ENCODE data around the gene NTF3.

NTF3 gene

GRCh38 chr12:5497329-5498053 lies 65.6 kb downstream of the NTF3 start:
- H3K4me3 ChIP-seq = no peak overlapping the region
- H3K9me3 ChIP-seq = no peaks in the 10 kb centered on the region; the same call in 1 of the 2 replicates
- DNase-seq (ENCODE audit: low spot score in 2 of 2) = no peak
- H3K4me1 ChIP-seq = no peaks in the 10 kb centered on the region
- in situ Hi-C loops (cut with MboI; ENCODE audit: low sequenced_read_pairs) = no loop called here
- no peaks in the 10 kb centered on the region for H3K27me3 ChIP-seq (ENCODE audit: low read depth)
- no peaks in the 10 kb centered on the region for H3K36me3 ChIP-seq (replicated peaks)

- Histone ChIP-seq H3K27me3 (ENCODE audit: low read depth) (no peaks in the 10 kb centered on the region), H3K9me3 (no peaks in the 10 kb centered on the region; the same call in 1 of the 2 replicates), H3K4me1 (no peaks in the 10 kb centered on the region), H3K36me3 (replicated peaks) (no peaks in the 10 kb centered on the region), H3K4me3 (no peak overlapping the region)
- no peak for DNase-seq (ENCODE audit: low spot score in 2 of 2)
- in situ Hi-C loops (cut with MboI; ENCODE audit: low sequenced_read_pairs) = no loop called here
Measured at GRCh38 chr12:5498076-5498475, 66.2 kb downstream of the NTF3 start.

- no peak for DNase-seq (ENCODE audit: low spot score in 2 of 2)
- H3K4me1 ChIP-seq = no peaks in the 10 kb centered on the region
- no peaks in the 10 kb centered on the region; the same call in 1 of the 2 replicates for H3K9me3 ChIP-seq
- H3K4me3 ChIP-seq = no peak overlapping the region
- in situ Hi-C loops (cut with MboI; ENCODE audit: low sequenced_read_pairs) = no loop called here
- no peaks in the 10 kb centered on the region for H3K27me3 ChIP-seq (ENCODE audit: low read depth)
- H3K36me3 ChIP-seq (replicated peaks) = no peaks in the 10 kb centered on the region
Measured at GRCh38 chr12:5498806-5499205, 66.9 kb downstream of the NTF3 start.

- no peak for DNase-seq (ENCODE audit: low spot score in 2 of 2)
- Histone ChIP-seq H3K27me3 (ENCODE audit: low read depth) (no peaks in the 10 kb centered on the region), H3K4me3 (no peak overlapping the region), H3K9me3 (no peaks in the 10 kb centered on the region; the same call in 1 of the 2 replicates), H3K4me1 (no peaks in the 10 kb centered on the region), H3K36me3 (replicated peaks) (no peaks in the 10 kb centered on the region)
- in situ Hi-C loops (cut with MboI; ENCODE audit: low sequenced_read_pairs) = no loop called here
Measured at GRCh38 chr12:5499566-5500330, 67.8 kb downstream of the NTF3 start.

GRCh38 chr12:5500331-5500659 lies 68.4 kb downstream of the NTF3 start:
- in situ Hi-C loops (cut with MboI; ENCODE audit: low sequenced_read_pairs) = no loop called here
- no peaks in the 10 kb centered on the region for H3K27me3 ChIP-seq (ENCODE audit: low read depth)
- no peaks in the 10 kb centered on the region for H3K36me3 ChIP-seq (replicated peaks)
- H3K4me3 ChIP-seq = no peak overlapping the region
- DNase-seq (ENCODE audit: low spot score in 2 of 2) = no peak
- H3K9me3 ChIP-seq = no peaks in the 10 kb centered on the region; the same call in 1 of the 2 replicates
- H3K4me1 ChIP-seq = no peaks in the 10 kb centered on the region

- Histone ChIP-seq H3K4me3 (no peak overlapping the region), H3K36me3 (replicated peaks) (no peaks in the 10 kb centered on the region), H3K27me3 (ENCODE audit: low read depth) (no peaks in the 10 kb centered on the region), H3K9me3 (no peaks in the 10 kb centered on the region), H3K4me1 (no peaks in the 10 kb centered on the region)
- in situ Hi-C loops (cut with MboI; ENCODE audit: low sequenced_read_pairs) = no loop called here
- no peak for DNase-seq (ENCODE audit: low spot score in 2 of 2)
Measured at GRCh38 chr12:5503774-5504173, 71.9 kb downstream of the NTF3 start.

- H3K9me3 ChIP-seq = no peaks in the 10 kb centered on the region
- in situ Hi-C loops (cut with MboI; ENCODE audit: low sequenced_read_pairs) = no loop called here
- no peaks in the 10 kb centered on the region for H3K4me1 ChIP-seq
- no peak overlapping the region for H3K4me3 ChIP-seq
- no peak for DNase-seq (ENCODE audit: low spot score in 2 of 2)
- no peaks in the 10 kb centered on the region for H3K36me3 ChIP-seq (replicated peaks)
- no peaks in the 10 kb centered on the region for H3K27me3 ChIP-seq (ENCODE audit: low read depth)
Measured at GRCh38 chr12:5505116-5505515, 73.2 kb downstream of the NTF3 start.

GRCh38 chr12:5505751-5506150 lies 73.8 kb downstream of the NTF3 start:
- Histone ChIP-seq H3K36me3 (replicated peaks) (no peaks in the 10 kb centered on the region), H3K4me3 (no peak overlapping the region), H3K27me3 (ENCODE audit: low read depth) (no peaks in the 10 kb centered on the region), H3K9me3 (no peaks in the 10 kb centered on the region), H3K4me1 (no peaks in the 10 kb centered on the region)
- in situ Hi-C loops (cut with MboI; ENCODE audit: low sequenced_read_pairs) = no loop called here
- DNase-seq (ENCODE audit: low spot score in 2 of 2) = no peak

GRCh38 chr12:5506295-5506694 lies 74.4 kb downstream of the NTF3 start:
- Histone ChIP-seq H3K4me1 (no peaks in the 10 kb centered on the region), H3K9me3 (no peaks in the 10 kb centered on the region), H3K27me3 (ENCODE audit: low read depth) (no peaks in the 10 kb centered on the region), H3K36me3 (replicated peaks) (no peaks in the 10 kb centered on the region), H3K4me3 (no peak overlapping the region)
- in situ Hi-C loops (cut with MboI; ENCODE audit: low sequenced_read_pairs) = no loop called here
- DNase-seq (ENCODE audit: low spot score in 2 of 2) = no peak

GRCh38 chr12:5506821-5507231 lies 74.9 kb downstream of the NTF3 start:
- DNase-seq (ENCODE audit: low spot score in 2 of 2) = no peak
- in situ Hi-C loops (cut with MboI; ENCODE audit: low sequenced_read_pairs) = no loop called here
- H3K4me1 ChIP-seq = no peaks in the 10 kb centered on the region
- no peaks in the 10 kb centered on the region for H3K27me3 ChIP-seq (ENCODE audit: low read depth)
- H3K9me3 ChIP-seq = no peaks in the 10 kb centered on the region
- no peaks in the 10 kb centered on the region for H3K36me3 ChIP-seq (replicated peaks)
- H3K4me3 ChIP-seq = no peak overlapping the region

- H3K36me3 ChIP-seq (replicated peaks) = no peaks in the 10 kb centered on the region
- in situ Hi-C loops (cut with MboI; ENCODE audit: low sequenced_read_pairs) = no loop called here
- H3K4me1 ChIP-seq = no peaks in the 10 kb centered on the region
- H3K9me3 ChIP-seq = no peaks in the 10 kb centered on the region
- H3K27me3 ChIP-seq (ENCODE audit: low read depth) = no peaks in the 10 kb centered on the region
- no peak for DNase-seq (ENCODE audit: low spot score in 2 of 2)
- H3K4me3 ChIP-seq = no peak overlapping the region
Measured at GRCh38 chr12:5507401-5507935, 75.6 kb downstream of the NTF3 start.

GRCh38 chr12:5507944-5508343 lies 76.0 kb downstream of the NTF3 start:
- in situ Hi-C loops (cut with MboI; ENCODE audit: low sequenced_read_pairs) = no loop called here
- Histone ChIP-seq H3K36me3 (replicated peaks) (no peaks in the 10 kb centered on the region), H3K4me3 (no peak overlapping the region), H3K9me3 (no peaks in the 10 kb centered on the region), H3K4me1 (no peaks in the 10 kb centered on the region), H3K27me3 (ENCODE audit: low read depth) (no peaks in the 10 kb centered on the region)
- DNase-seq (ENCODE audit: low spot score in 2 of 2) = no peak

GRCh38 chr12:5509102-5509501 lies 77.2 kb downstream of the NTF3 start:
- no peak for DNase-seq (ENCODE audit: low spot score in 2 of 2)
- Histone ChIP-seq H3K4me1 (no peaks in the 10 kb centered on the region), H3K36me3 (replicated peaks) (no peaks in the 10 kb centered on the region), H3K4me3 (no peak overlapping the region), H3K9me3 (no peaks in the 10 kb centered on the region), H3K27me3 (ENCODE audit: low read depth) (no peaks in the 10 kb centered on the region)
- in situ Hi-C loops (cut with MboI; ENCODE audit: low sequenced_read_pairs) = no loop called here

GRCh38 chr12:5509557-5509956 lies 77.6 kb downstream of the NTF3 start:
- in situ Hi-C loops (cut with MboI; ENCODE audit: low sequenced_read_pairs) = no loop called here

More at GRCh38 chr12:5509557-5509956, 77.6 kb downstream of the NTF3 start:
- Histone ChIP-seq H3K4me3 (no peak overlapping the region), H3K9me3 (no peaks in the 10 kb centered on the region), H3K4me1 (no peaks in the 10 kb centered on the region), H3K27me3 (ENCODE audit: low read depth) (no peaks in the 10 kb centered on the region), H3K36me3 (replicated peaks) (no peaks in the 10 kb centered on the region)
- no peak for DNase-seq (ENCODE audit: low spot score in 2 of 2)

All from HAP-1 (cell line).